Choroid plexus epithelial cell (primary cell): Measurements from ENCODE around the gene PCMT1.

Source experiments
- DNase-seq: peaks from one replicate; pipeline ENCODE4 v3.0.0-alpha.2; 2010; ENCODE audit warnings: low read depth
- H3K4me3 ChIP-seq: 2 replicates; pipeline ENCODE4 v1.5.1; 2011; ENCODE audit warnings: low read depth, mild to moderate bottlenecking, control low read depth, low read length, moderate library complexity
- TF ChIP-seq, protein P1 (sequence below): conservative IDR thresholded peaks from 2 replicates; pipeline ENCODE4 v1.5.1; 2011; ENCODE audit warnings: low read depth, mild to moderate bottlenecking, control low read depth, inconsistent platforms, low read length, moderate library complexity

Gene PCMT1

DNA sequence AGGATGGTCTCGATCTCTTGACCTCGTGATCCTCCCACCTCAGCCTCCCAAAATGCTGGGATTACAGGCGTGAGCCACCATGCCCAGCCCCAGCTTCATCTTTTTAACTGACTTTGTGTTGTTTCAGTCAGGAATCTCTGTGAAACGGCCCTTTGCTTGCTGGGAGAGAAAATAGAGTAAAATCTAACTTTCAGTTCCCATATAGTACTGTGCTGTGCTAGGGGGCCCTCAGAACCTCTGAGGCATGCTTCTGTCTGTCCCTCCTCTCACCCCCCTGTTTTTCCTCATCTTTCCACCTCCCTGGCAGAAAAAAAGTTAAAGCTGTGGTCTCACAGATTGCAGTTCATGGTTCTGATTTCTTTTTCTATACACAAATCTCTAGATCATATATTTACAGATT is 66.2 kb downstream of the PCMT1 start:
- TF ChIP-seq, protein P1, sequence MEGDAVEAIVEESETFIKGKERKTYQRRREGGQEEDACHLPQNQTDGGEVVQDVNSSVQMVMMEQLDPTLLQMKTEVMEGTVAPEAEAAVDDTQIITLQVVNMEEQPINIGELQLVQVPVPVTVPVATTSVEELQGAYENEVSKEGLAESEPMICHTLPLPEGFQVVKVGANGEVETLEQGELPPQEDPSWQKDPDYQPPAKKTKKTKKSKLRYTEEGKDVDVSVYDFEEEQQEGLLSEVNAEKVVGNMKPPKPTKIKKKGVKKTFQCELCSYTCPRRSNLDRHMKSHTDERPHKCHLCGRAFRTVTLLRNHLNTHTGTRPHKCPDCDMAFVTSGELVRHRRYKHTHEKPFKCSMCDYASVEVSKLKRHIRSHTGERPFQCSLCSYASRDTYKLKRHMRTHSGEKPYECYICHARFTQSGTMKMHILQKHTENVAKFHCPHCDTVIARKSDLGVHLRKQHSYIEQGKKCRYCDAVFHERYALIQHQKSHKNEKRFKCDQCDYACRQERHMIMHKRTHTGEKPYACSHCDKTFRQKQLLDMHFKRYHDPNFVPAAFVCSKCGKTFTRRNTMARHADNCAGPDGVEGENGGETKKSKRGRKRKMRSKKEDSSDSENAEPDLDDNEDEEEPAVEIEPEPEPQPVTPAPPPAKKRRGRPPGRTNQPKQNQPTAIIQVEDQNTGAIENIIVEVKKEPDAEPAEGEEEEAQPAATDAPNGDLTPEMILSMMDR: no peak
- H3K4me3 ChIP-seq: no peak overlapping the region
- DNase-seq: no peak

DNA sequence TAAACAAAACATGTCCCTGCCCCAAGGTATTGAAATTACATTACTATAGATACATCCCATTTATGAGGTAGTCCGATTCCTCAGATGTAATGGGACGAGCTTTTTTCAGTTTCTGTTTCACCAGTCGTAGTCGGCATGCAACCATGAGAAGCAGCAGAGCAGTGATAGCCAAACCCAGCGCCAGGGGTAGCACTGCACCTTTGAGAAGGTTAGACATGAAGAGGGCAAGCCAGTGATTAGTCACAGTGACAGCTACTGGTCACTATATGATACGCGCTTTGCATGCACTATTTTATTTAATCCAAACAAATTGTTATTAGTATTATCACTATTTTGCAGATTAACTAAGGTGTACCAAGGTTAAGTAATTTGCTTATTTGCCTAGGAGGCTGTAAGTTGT is 71.0 kb downstream of the PCMT1 start:
- no peak overlapping the region for H3K4me3 ChIP-seq
- DNase-seq: no peak
- TF ChIP-seq, protein P1: no peak

DNA sequence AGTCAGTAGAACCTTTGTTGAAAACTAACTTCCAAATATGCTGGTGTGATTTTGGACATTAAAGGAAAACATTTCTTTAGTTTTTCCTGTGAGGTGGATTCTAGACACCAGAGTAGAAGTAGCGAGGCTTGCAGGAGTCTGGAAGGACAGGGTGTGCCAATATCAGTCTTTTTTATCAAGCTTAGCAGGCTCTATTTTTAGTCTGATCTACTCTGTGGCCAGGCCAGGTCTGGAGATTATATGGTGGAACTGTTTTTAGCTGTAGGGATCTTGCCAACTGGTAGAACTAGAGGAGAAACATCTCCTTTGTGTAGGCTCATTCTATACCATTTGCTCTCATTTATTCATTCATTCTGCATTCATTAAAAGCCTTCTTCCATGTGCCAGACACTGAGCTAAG is 72.0 kb downstream of the PCMT1 start:
- TF ChIP-seq, protein P1: no peak

DNA sequence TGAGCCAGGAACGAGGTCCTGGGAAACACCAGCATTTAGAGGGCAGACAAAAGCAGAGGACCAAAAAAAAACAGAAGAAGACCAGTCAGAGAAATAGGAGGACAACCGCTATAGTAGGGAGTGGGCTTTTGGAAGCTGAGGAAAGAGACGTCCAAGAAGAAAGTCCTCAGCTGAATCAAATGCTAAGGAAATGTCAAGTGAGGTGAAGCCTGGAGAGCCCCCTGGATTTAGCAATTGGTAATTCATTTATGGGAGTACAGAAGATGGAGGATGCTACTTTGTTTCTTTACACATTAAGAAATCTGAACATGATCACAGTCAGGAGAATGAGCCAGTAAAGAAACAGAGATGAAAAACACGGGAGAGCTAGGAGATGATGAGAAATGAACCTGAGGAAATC is 73.5 kb downstream of the PCMT1 start:
- no peak overlapping the region for H3K4me3 ChIP-seq
- DNase-seq: peak; percentile 14
- TF ChIP-seq, protein P1: peak; percentile 33

More for the DNA sequence above, 72.0 kb downstream of the PCMT1 start:
- no peak overlapping the region for H3K4me3 ChIP-seq
- no peak for DNase-seq

DNA sequence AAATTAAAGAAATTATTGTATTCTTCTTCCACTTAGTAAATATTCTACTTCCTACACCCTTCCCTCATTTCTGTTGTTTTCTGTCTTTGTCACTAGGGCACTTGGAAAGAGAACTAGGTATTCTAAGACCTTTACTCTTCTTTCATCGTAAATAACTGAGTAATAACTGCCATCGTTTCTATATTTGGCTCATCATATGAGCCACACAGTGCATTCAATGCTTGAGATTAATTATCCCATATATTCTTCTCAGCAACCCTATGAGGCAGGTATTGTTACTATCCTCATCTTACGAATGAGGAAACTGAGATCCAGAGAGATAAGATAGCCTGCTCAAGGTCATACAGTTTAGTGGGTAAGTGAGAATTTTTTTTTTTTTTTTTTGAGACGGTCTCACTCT is 75.8 kb downstream of the PCMT1 start:
- TF ChIP-seq, protein P1: no peak
- DNase-seq: no peak
- no peak overlapping the region for H3K4me3 ChIP-seq

DNA sequence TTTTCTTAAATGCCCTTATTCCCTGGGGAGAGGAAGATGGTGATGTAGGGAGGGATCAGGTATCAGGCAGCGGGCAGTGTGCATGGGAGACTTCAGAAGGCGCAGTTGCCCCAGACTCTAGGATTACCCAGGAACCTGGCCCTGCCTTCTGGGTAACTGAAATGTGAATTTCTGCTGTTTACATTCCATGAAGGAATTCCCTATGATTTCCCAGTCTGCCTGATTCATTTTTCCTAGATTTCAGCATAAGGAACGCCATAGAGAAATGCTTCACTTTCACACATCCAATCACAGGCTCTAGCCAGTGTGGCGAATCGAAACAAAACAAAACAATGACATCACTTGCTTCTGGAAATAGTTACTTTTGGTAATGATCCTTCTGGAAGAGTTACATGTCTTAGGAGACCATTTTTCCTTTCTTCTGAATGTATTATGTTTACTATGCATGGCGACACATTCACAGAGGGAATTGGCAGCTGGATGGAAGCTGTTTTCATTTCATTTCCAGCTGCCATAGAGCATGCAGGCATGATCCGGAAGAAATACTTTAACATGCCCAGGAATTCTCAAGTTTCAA is 81.3 kb downstream of the PCMT1 start:
- H3K4me3 ChIP-seq: peak overlapping the region; percentile 12
- DNase-seq: peak; percentile 34
- TF ChIP-seq, protein P1: no peak

DNA sequence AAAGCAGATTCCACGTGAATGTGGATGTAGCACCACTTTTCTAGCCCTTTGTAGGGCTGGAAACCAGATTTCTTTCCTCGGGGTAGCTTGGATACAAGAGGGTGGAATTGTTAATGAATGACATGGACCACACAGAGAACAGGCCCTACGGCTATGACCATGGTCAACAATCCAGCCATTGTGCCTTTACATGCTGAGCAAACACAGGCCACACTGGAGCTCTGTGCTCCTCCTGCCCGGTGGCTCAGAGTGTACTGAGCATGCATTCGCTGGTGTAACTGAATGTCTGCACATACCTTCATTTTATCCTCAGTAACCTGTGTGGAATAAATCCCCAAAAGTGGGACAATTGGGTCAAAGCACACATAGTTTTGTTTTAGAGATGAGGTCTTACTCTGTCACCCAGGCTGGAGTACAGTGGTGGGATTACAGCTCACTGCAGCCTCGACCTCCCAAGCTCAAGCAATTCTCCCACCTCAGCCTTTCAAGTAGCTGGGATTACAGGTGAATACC is 81.8 kb downstream of the PCMT1 start:
- no peak overlapping the region for H3K4me3 ChIP-seq
- DNase-seq: no peak

More for the DNA sequence above, 81.8 kb downstream of the PCMT1 start:
- TF ChIP-seq, protein P1: no peak
